ENCODE results near the gene RBPJL.

RBPJL gene

DNA sequence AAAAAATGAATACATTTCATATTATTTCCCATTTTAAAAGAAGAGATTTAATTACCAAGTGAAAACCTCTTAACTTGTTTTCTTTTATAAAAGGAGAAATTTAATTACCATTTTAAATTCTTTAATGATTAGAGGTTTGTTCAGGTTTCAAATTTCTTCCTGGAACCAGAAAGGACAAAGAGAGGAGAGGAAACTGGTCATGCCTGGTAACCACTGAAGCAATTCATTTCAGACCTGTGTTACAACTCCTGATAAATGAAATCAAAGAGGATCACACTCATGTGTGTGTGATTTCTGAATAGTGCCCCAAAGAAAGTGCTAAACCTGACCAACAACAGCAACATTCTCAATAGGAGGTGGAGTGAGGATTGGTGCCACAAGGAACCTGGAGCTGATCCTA is 39.7 kb upstream of the RBPJL start:
- Histone ChIP-seq H3K27me3 (ENCODE audit: low read length) (0 out of 2 replicates have a peak, but pooled peaks cover 3% of the 10 kb centered on the region), H3K4me3 (ENCODE audit: insufficient read depth, low read length, poor library complexity, severe bottlenecking) (no peak overlapping the region), H3K79me2 (ENCODE audit: insufficient read depth, low read length) (no peaks in the 10 kb centered on the region), H3K27ac (ENCODE audit: low read depth, low read length) (no peak overlapping the region), H3K36me3 (ENCODE audit: low read length) (no peaks in the 10 kb centered on the region), H3K9ac (ENCODE audit: low read length) (no peak overlapping the region), H2AFZ (ENCODE audit: low read depth, low read length, severe bottlenecking) (no peak overlapping the region), H3K4me2 (ENCODE audit: low read depth, low read length, poor library complexity, severe bottlenecking) (no peak overlapping the region), H3F3A (ENCODE audit: insufficient read depth) (no peaks in the 10 kb centered on the region), H4K20me1 (ENCODE audit: low read depth, low read length) (no peaks in the 10 kb centered on the region), H3K9me2 (replicated peaks; ENCODE audit: insufficient read depth, low read length) (no peaks in the 10 kb centered on the region), H3K9me3 (ENCODE audit: insufficient read depth, low read length) (no peaks in the 10 kb centered on the region)
- no peak for TF ChIP-seq EZH2phosphoT487 (conservative IDR thresholded peaks at IDR 0.05; ENCODE audit: low read length)
- TF ChIP-seq, protein P1, sequence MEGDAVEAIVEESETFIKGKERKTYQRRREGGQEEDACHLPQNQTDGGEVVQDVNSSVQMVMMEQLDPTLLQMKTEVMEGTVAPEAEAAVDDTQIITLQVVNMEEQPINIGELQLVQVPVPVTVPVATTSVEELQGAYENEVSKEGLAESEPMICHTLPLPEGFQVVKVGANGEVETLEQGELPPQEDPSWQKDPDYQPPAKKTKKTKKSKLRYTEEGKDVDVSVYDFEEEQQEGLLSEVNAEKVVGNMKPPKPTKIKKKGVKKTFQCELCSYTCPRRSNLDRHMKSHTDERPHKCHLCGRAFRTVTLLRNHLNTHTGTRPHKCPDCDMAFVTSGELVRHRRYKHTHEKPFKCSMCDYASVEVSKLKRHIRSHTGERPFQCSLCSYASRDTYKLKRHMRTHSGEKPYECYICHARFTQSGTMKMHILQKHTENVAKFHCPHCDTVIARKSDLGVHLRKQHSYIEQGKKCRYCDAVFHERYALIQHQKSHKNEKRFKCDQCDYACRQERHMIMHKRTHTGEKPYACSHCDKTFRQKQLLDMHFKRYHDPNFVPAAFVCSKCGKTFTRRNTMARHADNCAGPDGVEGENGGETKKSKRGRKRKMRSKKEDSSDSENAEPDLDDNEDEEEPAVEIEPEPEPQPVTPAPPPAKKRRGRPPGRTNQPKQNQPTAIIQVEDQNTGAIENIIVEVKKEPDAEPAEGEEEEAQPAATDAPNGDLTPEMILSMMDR (IDR thresholded peaks at IDR 0.05; ENCODE audit: insufficient read depth, low read length, poor library complexity, severe bottlenecking) = no peak

DNA sequence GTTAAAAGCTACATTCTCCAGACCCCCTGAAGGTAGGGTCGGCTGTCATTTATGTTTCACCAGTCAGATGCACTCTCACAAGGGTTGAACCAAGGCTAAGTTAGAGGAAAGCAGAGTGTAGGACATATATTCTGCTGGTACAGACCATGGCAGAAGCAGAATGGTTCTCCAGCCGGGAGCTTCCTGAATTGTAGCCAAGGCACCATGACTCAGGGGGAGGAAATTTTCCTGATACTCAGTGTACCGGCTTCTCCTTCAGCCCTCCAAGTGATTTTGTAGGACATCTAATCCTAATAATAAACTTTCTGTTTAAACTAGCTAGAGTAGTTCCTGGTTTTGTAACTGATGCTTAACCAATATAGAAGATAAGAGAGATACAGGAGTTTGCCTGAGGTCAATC is 38.1 kb upstream of the RBPJL start:
- Histone ChIP-seq H2AFZ (ENCODE audit: low read depth, low read length, severe bottlenecking) (no peak overlapping the region), H4K20me1 (ENCODE audit: low read depth, low read length) (no peaks in the 10 kb centered on the region), H3K4me3 (ENCODE audit: insufficient read depth, low read length, poor library complexity, severe bottlenecking) (no peak overlapping the region), H3K4me2 (ENCODE audit: low read depth, low read length, poor library complexity, severe bottlenecking) (no peak overlapping the region), H3K79me2 (ENCODE audit: insufficient read depth, low read length) (no peaks in the 10 kb centered on the region), H3K27ac (ENCODE audit: low read depth, low read length) (no peak overlapping the region), H3K27me3 (ENCODE audit: low read length) (no peaks in the 10 kb centered on the region), H3K9me2 (replicated peaks; ENCODE audit: insufficient read depth, low read length) (no peaks in the 10 kb centered on the region), H3F3A (ENCODE audit: insufficient read depth) (no peaks in the 10 kb centered on the region), H3K9ac (ENCODE audit: low read length) (no peak overlapping the region), H3K9me3 (ENCODE audit: insufficient read depth, low read length) (no peaks in the 10 kb centered on the region), H3K36me3 (ENCODE audit: low read length) (no peaks in the 10 kb centered on the region)
- no peak for TF ChIP-seq EZH2phosphoT487 (conservative IDR thresholded peaks at IDR 0.05; ENCODE audit: low read length)
- TF ChIP-seq, protein P1 (IDR thresholded peaks at IDR 0.05; ENCODE audit: insufficient read depth, low read length, poor library complexity, severe bottlenecking) = no peak

DNA sequence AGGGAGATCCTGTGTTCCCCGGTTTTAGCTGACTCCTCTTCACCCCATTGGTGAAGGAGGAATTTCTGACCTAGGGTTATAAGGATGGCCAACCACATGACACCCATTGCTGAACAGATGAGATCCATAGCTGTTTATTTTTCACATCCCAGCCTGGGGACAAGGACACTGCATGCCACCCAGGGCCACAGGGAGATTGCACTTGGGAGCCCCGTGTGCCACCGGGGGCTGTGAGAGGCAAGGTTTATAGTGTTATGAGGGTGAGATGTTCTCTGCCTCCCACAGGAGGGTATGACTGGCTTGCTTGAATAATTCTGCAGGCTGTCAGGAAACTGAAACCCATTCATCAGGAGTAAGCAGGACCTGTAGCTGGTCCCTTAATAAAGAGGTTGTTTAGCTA is 37.6 kb upstream of the RBPJL start:
- Histone ChIP-seq H3K9me2 (replicated peaks; ENCODE audit: insufficient read depth, low read length) (no peaks in the 10 kb centered on the region), H2AFZ (ENCODE audit: low read depth, low read length, severe bottlenecking) (no peak overlapping the region), H3K79me2 (ENCODE audit: insufficient read depth, low read length) (no peaks in the 10 kb centered on the region), H3K4me3 (ENCODE audit: insufficient read depth, low read length, poor library complexity, severe bottlenecking) (no peak overlapping the region), H3K9ac (ENCODE audit: low read length) (no peak overlapping the region), H3F3A (ENCODE audit: insufficient read depth) (no peaks in the 10 kb centered on the region), H3K36me3 (ENCODE audit: low read length) (no peaks in the 10 kb centered on the region), H4K20me1 (ENCODE audit: low read depth, low read length) (no peaks in the 10 kb centered on the region), H3K27ac (ENCODE audit: low read depth, low read length) (no peak overlapping the region), H3K27me3 (ENCODE audit: low read length) (no peaks in the 10 kb centered on the region), H3K9me3 (ENCODE audit: insufficient read depth, low read length) (no peaks in the 10 kb centered on the region), H3K4me2 (ENCODE audit: low read depth, low read length, poor library complexity, severe bottlenecking) (no peak overlapping the region)
- TF ChIP-seq EZH2phosphoT487 (conservative IDR thresholded peaks at IDR 0.05; ENCODE audit: low read length) = no peak
- TF ChIP-seq, protein P1 (IDR thresholded peaks at IDR 0.05; ENCODE audit: insufficient read depth, low read length, poor library complexity, severe bottlenecking) = no peak
